Panc1 (cell line): ENCODE data around the gene GOLGA2.

ENCODE experiments used
- CTCF ChIP-seq: fragments of 450-650 bp; IDR thresholded peaks from 2 replicates; pipeline ENCODE4 v1.5.1; 2017; ENCODE audit warnings: mild to moderate bottlenecking
- POLR2AphosphoS5 ChIP-seq: IDR thresholded peaks from 2 replicates; pipeline ENCODE4 v1.6.1; 2012; ENCODE audit warnings: mild to moderate bottlenecking, low read depth, low read length, moderate library complexity
- SIN3A ChIP-seq: IDR thresholded peaks from 2 replicates; pipeline ENCODE4 v1.6.1; 2012; ENCODE audit warnings: low read depth, mild to moderate bottlenecking, low read length, moderate library complexity, borderline replicate concordance; ENCODE audit not compliant: insufficient read depth
- TCF7L2 ChIP-seq: IDR thresholded peaks from 2 replicates; pipeline ENCODE4 v1.6.1; 2011; ENCODE audit warnings: mild to moderate bottlenecking, low read depth, low read length, inconsistent platforms

GRCh38 chr9:128298535-128299482, 23.0 kb upstream of the GOLGA2 start:
- no peak for TF ChIP-seq CTCF
- no peak for TF ChIP-seq TCF7L2
- no peak for TF ChIP-seq SIN3A
- TF ChIP-seq POLR2AphosphoS5: no peak
